Ecto neural progenitor cell (in vitro differentiated cells): ENCODE measurements around the gene PML.
"Not testable (repeated sequence)": the region's sequence is repeated elsewhere in the genome, so short reads cannot be mapped to it uniquely, and the experiment has no call there.

ENCODE experiments used
- DNase-seq: peaks from one replicate; pipeline ENCODE4 v3.0.0-alpha.2; 2018; ENCODE audit warnings: low spot score

The PML gene

GRCh38 chr15:74040109-74040850, 45.8 kb downstream of the PML start:
- peak; percentile 45 for DNase-seq

- DNase-seq, result peak; percentile 32
Observed at GRCh38 chr15:74041311-74041756, 46.8 kb downstream of the PML start.

- peak; percentile 29 for DNase-seq
Observed at GRCh38 chr15:74041777-74042435, 47.4 kb downstream of the PML start.

GRCh38 chr15:74042603-74043424, 48.3 kb downstream of the PML start:
- DNase-seq, result peak; percentile 23

GRCh38 chr15:74043425-74044266, 49.1 kb downstream of the PML start:
- DNase-seq, result peak; percentile 36

GRCh38 chr15:74044267-74045110, 50.0 kb downstream of the PML start:
- DNase-seq, result peak; percentile 42

GRCh38 chr15:74045184-74045583, 50.7 kb downstream of the PML start:
- no peak for DNase-seq

- no peak for DNase-seq
Observed at GRCh38 chr15:74045636-74046274, 51.2 kb downstream of the PML start.

GRCh38 chr15:74046275-74046674, 51.8 kb downstream of the PML start:
- no peak for DNase-seq

GRCh38 chr15:74050127-74050526, 55.6 kb downstream of the PML start:
- DNase-seq, result peak; percentile 41

- no peak for DNase-seq
Observed at GRCh38 chr15:74050556-74051234, 56.2 kb downstream of the PML start.

- DNase-seq, result peak; percentile 41
Observed at GRCh38 chr15:74052271-74053260, 58.0 kb downstream of the PML start.

GRCh38 chr15:74053517-74053916, 59.0 kb downstream of the PML start:
- peak; percentile 45 for DNase-seq

- peak; percentile 86 for DNase-seq
Observed at GRCh38 chr15:74053941-74054529, 59.5 kb downstream of the PML start.

GRCh38 chr15:74055804-74056203, 61.3 kb downstream of the PML start:
- DNase-seq, result no peak

GRCh38 chr15:74056330-74056729, 61.8 kb downstream of the PML start:
- not testable (repeated sequence) for DNase-seq

GRCh38 chr15:74059050-74059833, 64.7 kb downstream of the PML start:
- not testable (repeated sequence) for DNase-seq
